ENCODE results near the gene ZNF254.
"Not testable (repeated sequence)": the region's sequence is repeated elsewhere in the genome, so short reads cannot be mapped to it uniquely, and the experiment has no call there.

The ZNF254 gene

DNA sequence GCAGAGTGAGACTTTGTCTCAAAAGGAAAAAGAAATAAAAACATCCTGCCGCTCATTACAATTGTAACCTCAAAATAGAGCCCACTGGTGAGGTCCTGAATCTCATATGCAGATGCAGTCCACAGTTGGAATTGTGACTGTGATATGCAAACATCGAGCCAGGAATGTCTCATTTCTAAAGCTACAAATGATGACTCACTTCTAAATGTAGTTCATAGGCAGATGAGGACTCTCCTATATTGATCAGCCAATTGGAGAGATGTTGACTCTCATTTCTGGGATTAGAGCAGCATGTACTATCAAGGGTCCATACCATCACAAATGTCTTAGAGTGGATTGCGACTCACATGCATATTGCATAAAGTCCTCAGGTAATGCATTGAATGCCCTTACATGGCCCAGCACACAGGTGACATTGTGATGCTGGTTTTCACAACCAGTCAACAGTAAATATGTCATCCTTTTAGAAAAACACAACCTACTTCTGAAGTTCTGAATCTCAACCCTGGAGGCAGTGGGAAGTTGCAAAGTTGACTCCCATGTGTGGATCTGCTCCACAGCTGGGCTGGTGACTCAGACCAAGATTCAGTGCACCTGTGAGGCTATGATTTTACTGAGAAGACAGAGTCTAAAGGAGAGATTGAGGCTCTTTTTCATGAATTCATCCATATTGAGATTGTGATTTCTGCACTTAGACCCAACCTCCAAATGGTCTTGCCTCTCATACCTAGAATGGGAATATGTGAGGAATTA, 16.9 kb upstream of the ZNF254 start:
- H3K36me3 ChIP-seq (ENCODE audit: control insufficient read depth in 5 of 5, insufficient read depth in 5 of 5, low read length in 5 of 5): peaks cover 0 to 48% (median 32%) of the 10 kb centered on the region in 5 donors
- H3K4me1 ChIP-seq (ENCODE audit: control insufficient read depth in 5 of 5, insufficient read depth in 5 of 5, low read length in 5 of 5): peaks cover 0 to 3% (median 0%) of the 10 kb centered on the region in 5 donors
- H3K27ac ChIP-seq (ENCODE audit: low read depth, low read length): no peak overlapping the region
- no peaks in the 10 kb centered on the region for H3K27me3 ChIP-seq (ENCODE audit: control insufficient read depth in 5 of 5, insufficient read depth in 4 of 5, low read length in 5 of 5)
- H3K4me3 ChIP-seq (ENCODE audit: low read depth in 1 of 5, low read length in 5 of 5): no peak overlapping the region
- no peak overlapping the region for H3K9ac ChIP-seq (ENCODE audit: low read length in 5 of 5)
- no peaks in the 10 kb centered on the region for H3K9me3 ChIP-seq (ENCODE audit: control insufficient read depth in 5 of 5, low read length in 5 of 5)

DNA sequence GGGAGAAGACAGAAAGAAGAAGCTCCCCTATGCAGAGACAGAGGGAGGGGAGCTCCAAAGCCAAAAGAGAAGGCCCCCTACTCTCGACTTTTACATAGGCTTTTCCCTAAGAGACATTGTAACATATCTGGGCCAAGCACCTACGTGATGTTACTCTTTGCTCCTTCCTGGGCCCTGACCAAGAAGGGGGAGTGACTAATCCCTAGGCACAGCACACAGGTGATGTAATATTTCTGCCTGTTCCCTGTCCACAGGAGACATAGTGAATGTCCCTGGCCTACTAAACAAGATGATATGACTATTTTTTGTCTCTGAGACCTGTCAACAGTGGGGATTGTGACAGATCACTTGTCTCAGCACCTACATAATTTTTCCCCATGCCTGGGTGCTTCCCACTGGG, 15.9 kb upstream of the ZNF254 start:
- no peak overlapping the region for H3K4me3 ChIP-seq (ENCODE audit: low read depth in 1 of 5, low read length in 5 of 5)
- no peak overlapping the region for H3K27ac ChIP-seq (ENCODE audit: low read depth, low read length)
- no peak overlapping the region for H3K9ac ChIP-seq (ENCODE audit: low read length in 5 of 5)
- H3K36me3 ChIP-seq (ENCODE audit: control insufficient read depth in 5 of 5, insufficient read depth in 5 of 5, low read length in 5 of 5): peaks cover 0 to 40% (median 27%) of the 10 kb centered on the region in 5 donors
- H3K27me3 ChIP-seq (ENCODE audit: control insufficient read depth in 5 of 5, insufficient read depth in 4 of 5, low read length in 5 of 5): no peaks in the 10 kb centered on the region
- H3K9me3 ChIP-seq (ENCODE audit: control insufficient read depth in 5 of 5, low read length in 5 of 5): no peaks in the 10 kb centered on the region
- H3K4me1 ChIP-seq (ENCODE audit: control insufficient read depth in 5 of 5, insufficient read depth in 5 of 5, low read length in 5 of 5): peaks cover 0 to 3% (median 0%) of the 10 kb centered on the region in 5 donors

DNA sequence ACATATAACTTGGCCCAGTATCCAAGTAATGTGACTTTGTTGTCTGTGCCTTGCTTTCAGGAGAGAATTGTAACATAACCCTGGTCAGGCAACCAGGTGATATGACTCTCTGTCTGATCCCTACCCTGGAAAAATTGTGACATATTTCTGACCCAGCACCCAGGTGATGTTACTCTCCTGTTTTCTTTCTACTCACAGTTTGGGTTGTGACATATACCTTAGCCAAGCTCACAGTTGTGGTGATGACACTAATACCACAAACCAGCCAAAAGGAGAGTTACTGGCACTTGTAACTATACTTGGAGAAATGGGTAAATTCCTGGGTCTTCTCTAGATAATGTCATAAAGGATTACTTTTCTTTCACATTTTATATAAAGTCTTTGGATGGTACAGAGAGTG, 14.3 kb upstream of the ZNF254 start:
- no peak overlapping the region for H3K27ac ChIP-seq (ENCODE audit: low read depth, low read length)
- H3K9me3 ChIP-seq (ENCODE audit: control insufficient read depth in 5 of 5, low read length in 5 of 5): no peaks in the 10 kb centered on the region
- peaks cover 0 to 33% (median 21%) of the 10 kb centered on the region in 5 donors for H3K36me3 ChIP-seq (ENCODE audit: control insufficient read depth in 5 of 5, insufficient read depth in 5 of 5, low read length in 5 of 5)

DNA sequence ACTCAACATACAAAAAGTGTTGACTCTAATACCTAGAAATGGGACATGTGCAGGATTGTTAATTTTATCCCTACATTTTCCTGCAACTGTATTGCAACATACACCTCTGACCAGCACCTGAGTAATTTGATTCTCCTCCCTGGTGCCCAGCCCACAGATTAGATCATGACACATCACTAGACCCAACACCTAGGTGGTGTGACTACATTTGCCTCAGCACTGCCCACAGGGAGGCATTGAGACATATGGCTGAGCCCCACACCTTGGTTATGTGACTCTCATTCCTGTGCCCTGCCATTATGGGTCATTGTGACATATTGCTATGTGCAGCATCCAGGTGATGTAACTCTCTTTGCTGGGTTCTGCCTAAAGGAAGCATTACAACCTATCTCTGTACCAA, 13.2 kb upstream of the ZNF254 start:
- Histone ChIP-seq H3K4me1 (ENCODE audit: control insufficient read depth in 5 of 5, insufficient read depth in 5 of 5, low read length in 5 of 5) (peaks cover 0 to 3% (median 0%) of the 10 kb centered on the region in 5 donors), H3K27ac (ENCODE audit: low read depth, low read length) (no peak overlapping the region), H3K27me3 (ENCODE audit: control insufficient read depth in 5 of 5, insufficient read depth in 4 of 5, low read length in 5 of 5) (no peaks in the 10 kb centered on the region), H3K4me3 (ENCODE audit: low read depth in 1 of 5, low read length in 5 of 5) (no peak overlapping the region), H3K36me3 (ENCODE audit: control insufficient read depth in 5 of 5, insufficient read depth in 5 of 5, low read length in 5 of 5) (peaks cover 0 to 24% (median 17%) of the 10 kb centered on the region in 5 donors), H3K9ac (ENCODE audit: low read length in 5 of 5) (no peak overlapping the region), H3K9me3 (ENCODE audit: control insufficient read depth in 5 of 5, low read length in 5 of 5) (no peaks in the 10 kb centered on the region)

More for the DNA sequence above, 14.3 kb upstream of the ZNF254 start:
- Histone ChIP-seq H3K4me3 (ENCODE audit: low read depth in 1 of 5, low read length in 5 of 5) (no peak overlapping the region), H3K4me1 (ENCODE audit: control insufficient read depth in 5 of 5, insufficient read depth in 5 of 5, low read length in 5 of 5) (peaks cover 0 to 3% (median 0%) of the 10 kb centered on the region in 5 donors), H3K27me3 (ENCODE audit: control insufficient read depth in 5 of 5, insufficient read depth in 4 of 5, low read length in 5 of 5) (no peaks in the 10 kb centered on the region), H3K9ac (ENCODE audit: low read length in 5 of 5) (no peak overlapping the region)

DNA sequence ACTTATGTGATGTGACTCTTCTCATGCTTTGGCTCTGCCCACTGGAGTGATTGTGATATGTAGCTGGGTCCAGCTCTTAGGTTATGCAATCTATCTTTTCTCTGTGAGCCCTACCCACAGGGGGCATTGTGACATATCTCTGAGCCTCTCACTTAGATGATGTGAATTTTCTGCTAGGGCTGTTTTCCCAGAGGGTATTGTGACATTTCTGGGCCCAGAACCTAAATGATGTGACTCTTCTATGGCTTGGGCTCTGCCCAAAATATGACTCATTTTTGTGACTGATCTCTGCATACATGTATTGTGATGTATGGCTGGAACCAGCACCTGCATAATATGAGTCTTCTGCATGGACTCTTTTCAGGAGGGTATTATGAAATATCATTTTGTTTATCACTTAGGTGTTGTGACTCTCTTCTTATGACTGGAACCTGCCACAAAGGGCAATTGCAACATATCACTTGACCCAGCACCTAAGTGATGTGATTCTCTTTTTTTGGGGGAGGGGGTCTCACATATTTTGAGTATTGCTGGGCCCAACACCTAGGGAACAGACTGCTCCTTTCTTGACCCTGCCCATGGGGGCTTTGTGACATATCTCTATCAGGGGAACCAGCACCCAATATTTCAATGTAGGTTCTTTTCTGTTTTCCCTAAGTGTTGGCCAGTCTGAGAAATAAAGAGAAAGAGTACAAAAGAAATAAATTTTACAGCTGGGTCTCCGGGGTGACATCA, 12.1 kb upstream of the ZNF254 start:
- Histone ChIP-seq H3K27ac (ENCODE audit: low read depth, low read length) (no peak overlapping the region), H3K4me1 (ENCODE audit: control insufficient read depth in 5 of 5, insufficient read depth in 5 of 5, low read length in 5 of 5) (peaks cover 0 to 3% (median 0%) of the 10 kb centered on the region in 5 donors), H3K36me3 (ENCODE audit: control insufficient read depth in 5 of 5, insufficient read depth in 5 of 5, low read length in 5 of 5) (peaks cover 2 to 24% (median 17%) of the 10 kb centered on the region in 5 donors), H3K9ac (ENCODE audit: low read length in 5 of 5) (no peak overlapping the region), H3K27me3 (ENCODE audit: control insufficient read depth in 5 of 5, insufficient read depth in 4 of 5, low read length in 5 of 5) (no peaks in the 10 kb centered on the region), H3K9me3 (ENCODE audit: control insufficient read depth in 5 of 5, low read length in 5 of 5) (no peaks in the 10 kb centered on the region), H3K4me3 (ENCODE audit: low read depth in 1 of 5, low read length in 5 of 5) (no peak overlapping the region)

DNA sequence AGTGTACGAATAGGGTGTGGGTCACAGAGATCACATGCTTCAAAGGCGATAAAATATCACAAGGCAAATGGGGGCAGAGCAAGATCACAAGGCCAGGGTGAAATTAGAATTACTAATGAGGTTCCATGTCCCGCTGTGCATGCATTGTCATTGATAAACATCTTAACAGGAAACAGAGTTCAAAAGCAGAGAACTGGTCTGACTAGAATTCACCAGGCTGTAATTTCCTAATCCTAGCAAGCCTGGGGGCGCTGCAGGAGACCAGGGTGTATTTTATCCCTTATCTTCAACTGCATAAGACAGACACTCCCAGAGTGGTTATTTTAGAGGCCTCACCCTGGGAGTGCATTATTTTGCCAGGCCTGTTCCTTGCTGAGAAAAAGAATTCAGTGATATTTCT, 11.5 kb upstream of the ZNF254 start:
- not testable (repeated sequence) for H3K9me3 ChIP-seq (ENCODE audit: control insufficient read depth in 5 of 5, low read length in 5 of 5); H3K27me3 ChIP-seq (ENCODE audit: control insufficient read depth in 5 of 5, insufficient read depth in 4 of 5, low read length in 5 of 5); H3K9ac ChIP-seq (ENCODE audit: low read length in 5 of 5); H3K27ac ChIP-seq (ENCODE audit: low read depth, low read length); H3K4me1 ChIP-seq (ENCODE audit: control insufficient read depth in 5 of 5, insufficient read depth in 5 of 5, low read length in 5 of 5); H3K4me3 ChIP-seq (ENCODE audit: low read depth in 1 of 5, low read length in 5 of 5)
- peaks cover 2 to 21% (median 16%) of the 10 kb centered on the region in 5 donors for H3K36me3 ChIP-seq (ENCODE audit: control insufficient read depth in 5 of 5, insufficient read depth in 5 of 5, low read length in 5 of 5)

DNA sequence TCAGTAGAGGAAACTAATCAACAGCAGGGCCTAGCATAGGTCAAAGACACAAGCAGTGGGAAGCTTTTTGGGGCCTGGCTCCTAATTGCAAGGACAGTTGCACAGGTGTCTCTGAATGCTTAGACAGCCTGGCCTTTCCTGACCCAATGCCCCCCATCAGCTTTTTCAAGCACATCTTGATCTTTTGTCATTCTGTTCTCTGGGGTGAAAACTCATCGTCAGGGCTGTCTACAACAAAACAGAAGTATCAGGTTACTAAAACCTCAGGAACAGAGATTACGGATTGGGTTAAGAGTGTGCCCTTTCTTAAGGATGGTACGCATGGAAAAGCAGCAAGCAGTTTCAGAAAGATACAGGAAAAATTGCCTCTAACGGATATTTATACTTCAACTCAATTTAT, 8.3 kb upstream of the ZNF254 start:
- H3K9me3 ChIP-seq (ENCODE audit: control insufficient read depth in 5 of 5, low read length in 5 of 5): no peaks in the 10 kb centered on the region
- H3K4me3 ChIP-seq (ENCODE audit: low read depth in 1 of 5, low read length in 5 of 5): no peak overlapping the region
- H3K27ac ChIP-seq (ENCODE audit: low read depth, low read length): no peak overlapping the region
- H3K36me3 ChIP-seq (ENCODE audit: control insufficient read depth in 5 of 5, insufficient read depth in 5 of 5, low read length in 5 of 5): peaks cover 2 to 9% (median 6%) of the 10 kb centered on the region in 5 donors
- H3K9ac ChIP-seq (ENCODE audit: low read length in 5 of 5): no peak overlapping the region
- peaks cover 0 to 3% (median 0%) of the 10 kb centered on the region in 5 donors for H3K4me1 ChIP-seq (ENCODE audit: control insufficient read depth in 5 of 5, insufficient read depth in 5 of 5, low read length in 5 of 5)
- no peaks in the 10 kb centered on the region for H3K27me3 ChIP-seq (ENCODE audit: control insufficient read depth in 5 of 5, insufficient read depth in 4 of 5, low read length in 5 of 5)

DNA sequence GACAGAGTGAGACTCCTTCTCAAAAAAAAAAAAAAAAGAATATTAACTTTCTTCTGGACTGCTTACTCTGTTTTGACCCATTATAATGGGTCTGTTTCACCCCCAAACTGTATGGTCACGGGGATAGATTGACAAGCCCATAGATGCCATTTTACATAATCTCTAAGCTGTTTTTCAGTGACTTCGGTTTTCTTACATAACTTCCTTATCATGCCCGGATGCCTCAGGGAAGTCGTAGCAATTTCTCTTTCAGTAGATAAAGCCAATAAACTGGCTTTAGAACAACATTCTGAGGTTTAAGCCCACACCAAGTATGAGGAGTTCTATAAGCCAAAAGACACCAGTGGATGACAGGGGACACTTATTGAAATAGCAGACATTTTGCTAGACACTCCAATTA, 5.9 kb upstream of the ZNF254 start:
- Histone ChIP-seq H3K9ac (ENCODE audit: low read length in 5 of 5) (no peak overlapping the region), H3K36me3 (ENCODE audit: control insufficient read depth in 5 of 5, insufficient read depth in 5 of 5, low read length in 5 of 5) (peaks cover 0 to 4% (median 2%) of the 10 kb centered on the region in 5 donors), H3K27ac (ENCODE audit: low read depth, low read length) (no peak overlapping the region), H3K4me3 (ENCODE audit: low read depth in 1 of 5, low read length in 5 of 5) (no peak overlapping the region), H3K4me1 (ENCODE audit: control insufficient read depth in 5 of 5, insufficient read depth in 5 of 5, low read length in 5 of 5) (no peaks in the 10 kb centered on the region), H3K9me3 (ENCODE audit: control insufficient read depth in 5 of 5, low read length in 5 of 5) (no peaks in the 10 kb centered on the region), H3K27me3 (ENCODE audit: control insufficient read depth in 5 of 5, insufficient read depth in 4 of 5, low read length in 5 of 5) (no peaks in the 10 kb centered on the region)

DNA sequence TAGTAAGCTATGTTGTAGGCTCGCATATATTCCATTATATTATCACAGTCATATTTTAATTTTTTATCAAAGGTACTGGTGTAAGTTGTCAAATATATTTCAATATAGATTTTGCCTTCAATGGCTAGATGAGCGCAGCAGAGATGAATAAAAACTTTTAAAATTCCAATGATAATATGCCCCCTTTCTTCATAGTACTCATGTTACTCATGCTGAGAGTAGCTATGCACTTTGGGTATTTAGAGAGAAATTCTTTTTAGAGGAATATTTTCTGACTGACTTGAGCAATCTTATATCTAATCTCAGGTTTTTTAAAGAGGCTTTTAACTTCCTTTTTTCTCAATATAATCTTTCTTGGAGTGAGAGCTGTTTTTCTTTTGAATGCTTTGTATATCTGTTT, 11.4 kb downstream of the ZNF254 start:
- Histone ChIP-seq H3K36me3 (ENCODE audit: control insufficient read depth in 5 of 5, insufficient read depth in 5 of 5, low read length in 5 of 5) (peaks cover 0 to 16% (median 3%) of the 10 kb centered on the region in 5 donors), H3K9ac (ENCODE audit: low read length in 5 of 5) (no peak overlapping the region), H3K4me3 (ENCODE audit: low read depth in 1 of 5, low read length in 5 of 5) (no peak overlapping the region), H3K4me1 (ENCODE audit: control insufficient read depth in 5 of 5, insufficient read depth in 5 of 5, low read length in 5 of 5) (no peaks in the 10 kb centered on the region), H3K9me3 (ENCODE audit: control insufficient read depth in 5 of 5, low read length in 5 of 5) (no peaks in the 10 kb centered on the region), H3K27ac (ENCODE audit: low read depth, low read length) (no peak overlapping the region), H3K27me3 (ENCODE audit: control insufficient read depth in 5 of 5, insufficient read depth in 4 of 5, low read length in 5 of 5) (no peaks in the 10 kb centered on the region)

DNA sequence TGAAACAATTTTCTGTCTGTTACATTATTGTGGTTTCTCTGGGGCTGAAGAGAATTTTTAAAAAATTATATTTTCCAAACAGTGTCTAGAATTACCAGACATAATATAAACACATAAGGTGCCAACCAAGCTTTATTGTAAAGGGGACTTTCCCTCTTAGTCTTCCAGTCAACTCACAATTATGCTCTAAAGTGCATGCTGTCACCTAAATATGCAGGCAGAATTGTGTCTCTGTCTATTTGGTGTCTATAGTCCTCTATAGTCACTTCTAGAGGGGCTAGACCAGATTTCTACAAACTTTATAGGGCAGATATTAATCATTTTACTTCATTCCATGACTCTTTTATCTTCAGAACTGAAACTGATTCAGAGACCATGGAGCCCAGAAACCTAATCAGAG, 12.8 kb downstream of the ZNF254 start:
- Histone ChIP-seq H3K9me3 (ENCODE audit: control insufficient read depth in 5 of 5, low read length in 5 of 5) (no peaks in the 10 kb centered on the region), H3K36me3 (ENCODE audit: control insufficient read depth in 5 of 5, insufficient read depth in 5 of 5, low read length in 5 of 5) (peaks cover 0 to 21% (median 8%) of the 10 kb centered on the region in 5 donors), H3K27me3 (ENCODE audit: control insufficient read depth in 5 of 5, insufficient read depth in 4 of 5, low read length in 5 of 5) (no peaks in the 10 kb centered on the region), H3K4me1 (ENCODE audit: control insufficient read depth in 5 of 5, insufficient read depth in 5 of 5, low read length in 5 of 5) (no peaks in the 10 kb centered on the region), H3K27ac (ENCODE audit: low read depth, low read length) (no peak overlapping the region), H3K4me3 (ENCODE audit: low read depth in 1 of 5, low read length in 5 of 5) (no peak overlapping the region), H3K9ac (ENCODE audit: low read length in 5 of 5) (no peak overlapping the region)

Data from subcutaneous abdominal adipose tissue (tissue), 5 donors.